Measurements from ENCODE around the gene C13orf46.

C13orf46 gene

GRCh38 chr13:113929628-113930615 is 44.0 kb downstream of the C13orf46 start:
- no peak for TF ChIP-seq BHLHE40 (IDR thresholded peaks at IDR 0.05; ENCODE audit: borderline replicate concordance)
- TF ChIP-seq ELF4 (IDR thresholded peaks at IDR 0.05) = no peak
- no peak for TF ChIP-seq ZNF384 (IDR thresholded peaks at IDR 0.05)
- TF ChIP-seq HDGF (IDR thresholded peaks at IDR 0.05; ENCODE audit: borderline replicate concordance) = no peak
- TF ChIP-seq CTBP1 (IDR thresholded peaks at IDR 0.05; ENCODE audit: borderline replicate concordance) = no peak
- no peak for TF ChIP-seq NFRKB (IDR thresholded peaks at IDR 0.05)
- no peak for TF ChIP-seq LEF1 (IDR thresholded peaks at IDR 0.05; ENCODE audit: borderline replicate concordance)
- TF ChIP-seq FOXM1 (IDR thresholded peaks at IDR 0.05; ENCODE audit: borderline replicate concordance) = no peak
- no peak for TF ChIP-seq TARDBP (IDR thresholded peaks at IDR 0.05)
- no peak for TF ChIP-seq FOXK2 (IDR thresholded peaks at IDR 0.05)
- no peak for TF ChIP-seq PKNOX1 (IDR thresholded peaks at IDR 0.05)
- TF ChIP-seq ARNT (IDR thresholded peaks at IDR 0.05) = no peak
- TF ChIP-seq SUZ12 (IDR thresholded peaks at IDR 0.05) = no peak
- TF ChIP-seq FOXA1 (IDR thresholded peaks at IDR 0.05) = no peak
- TF ChIP-seq SP1 (IDR thresholded peaks at IDR 0.05) = no peak
- no peak for TF ChIP-seq L3MBTL2 (conservative IDR thresholded peaks at IDR 0.05)
- ChIA-PET CTCF (no interaction called here), POLR2A (no interaction called here)
- DNase-seq (ENCODE audit: extremely low spot score) = no peak

DNA sequence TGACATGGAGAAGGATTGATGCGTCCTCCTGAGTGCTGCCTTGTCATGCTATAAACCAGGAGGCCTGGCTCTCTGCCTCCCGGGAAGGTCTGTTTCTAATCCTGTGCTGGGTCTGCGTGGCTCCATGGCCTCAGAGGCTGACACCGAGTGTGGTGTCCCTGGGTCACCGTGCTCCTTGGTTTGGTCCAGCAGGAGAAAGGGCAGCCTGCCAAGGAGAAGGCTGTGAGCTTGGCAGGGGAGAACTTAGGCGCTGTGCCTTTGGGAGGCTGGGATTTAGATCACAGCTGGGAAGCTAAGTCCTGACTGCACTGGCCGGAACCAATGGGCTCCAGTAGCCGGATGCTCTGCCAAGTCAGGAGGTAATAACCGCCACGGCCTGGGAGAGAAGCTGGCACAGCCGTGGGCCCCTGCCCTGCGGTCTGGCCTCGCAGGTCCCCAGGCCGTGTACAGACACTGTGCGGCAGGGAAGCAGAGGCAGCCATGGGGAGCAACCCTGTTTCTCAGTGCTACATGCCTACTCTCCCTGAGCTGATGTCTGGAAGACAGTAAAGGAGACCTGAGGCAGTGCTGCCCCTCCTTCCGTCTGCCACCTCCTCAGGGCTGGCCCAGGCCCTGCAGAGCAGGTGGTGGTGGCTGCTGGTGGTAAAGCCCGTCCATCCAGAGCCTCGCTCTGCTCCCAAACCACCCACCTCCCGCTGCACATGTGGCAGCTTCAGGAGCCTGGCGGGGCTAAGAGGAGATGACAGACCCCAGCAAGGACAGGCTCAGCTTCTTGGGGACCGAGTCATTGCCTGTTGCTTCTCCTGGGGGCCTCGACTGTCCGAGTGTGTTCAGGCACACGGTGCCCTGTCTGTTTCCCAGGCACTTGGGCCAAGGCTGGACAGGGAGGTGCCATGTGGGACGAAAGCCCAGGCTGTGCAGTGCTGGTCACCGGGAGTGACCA is 44.9 kb downstream of the C13orf46 start:
- DNase-seq (ENCODE audit: extremely low spot score) = no peak
- no peak for TF ChIP-seq BHLHE40 (IDR thresholded peaks at IDR 0.05; ENCODE audit: borderline replicate concordance)
- no peak for TF ChIP-seq FOXA1 (IDR thresholded peaks at IDR 0.05)
- no peak for TF ChIP-seq SP1 (IDR thresholded peaks at IDR 0.05)
- no peak for TF ChIP-seq CTBP1 (IDR thresholded peaks at IDR 0.05; ENCODE audit: borderline replicate concordance)
- TF ChIP-seq TARDBP (IDR thresholded peaks at IDR 0.05) = no peak
- no peak for TF ChIP-seq LEF1 (IDR thresholded peaks at IDR 0.05; ENCODE audit: borderline replicate concordance)
- TF ChIP-seq NFRKB (IDR thresholded peaks at IDR 0.05) = no peak
- TF ChIP-seq FOXK2 (IDR thresholded peaks at IDR 0.05) = no peak
- ChIA-PET POLR2A (no interaction called here), CTCF (no interaction called here)

GRCh38 chr13:113927661-113928581 is 46.0 kb downstream of the C13orf46 start:
- ChIA-PET CTCF (no interaction called here), POLR2A (no interaction called here)
- no peak for DNase-seq (ENCODE audit: extremely low spot score)
- TF ChIP-seq BHLHE40 (IDR thresholded peaks at IDR 0.05; ENCODE audit: borderline replicate concordance) = no peak
- TF ChIP-seq CTBP1 (IDR thresholded peaks at IDR 0.05; ENCODE audit: borderline replicate concordance) = no peak
- no peak for TF ChIP-seq SP1 (IDR thresholded peaks at IDR 0.05)
- no peak for TF ChIP-seq SUZ12 (IDR thresholded peaks at IDR 0.05)
- no peak for TF ChIP-seq L3MBTL2 (conservative IDR thresholded peaks at IDR 0.05)
- TF ChIP-seq FOXM1 (IDR thresholded peaks at IDR 0.05; ENCODE audit: borderline replicate concordance) = no peak
- TF ChIP-seq FOXA1 (IDR thresholded peaks at IDR 0.05) = no peak
- TF ChIP-seq ELF4 (IDR thresholded peaks at IDR 0.05) = no peak
- TF ChIP-seq ARNT (IDR thresholded peaks at IDR 0.05) = no peak
- TF ChIP-seq ZNF384 (IDR thresholded peaks at IDR 0.05) = no peak
- TF ChIP-seq TARDBP (IDR thresholded peaks at IDR 0.05) = no peak
- no peak for TF ChIP-seq NFRKB (IDR thresholded peaks at IDR 0.05)
- TF ChIP-seq LEF1 (IDR thresholded peaks at IDR 0.05; ENCODE audit: borderline replicate concordance) = no peak
- no peak for TF ChIP-seq PKNOX1 (IDR thresholded peaks at IDR 0.05)
- no peak for TF ChIP-seq FOXK2 (IDR thresholded peaks at IDR 0.05)
- no peak for TF ChIP-seq HDGF (IDR thresholded peaks at IDR 0.05; ENCODE audit: borderline replicate concordance)

GRCh38 chr13:113926951-113927660 is 46.8 kb downstream of the C13orf46 start:
- POLR2A ChIA-PET = no interaction called here
- DNase-seq (ENCODE audit: extremely low spot score) = no peak
- CTCF ChIA-PET = no interaction called here
- TF ChIP-seq LEF1 (IDR thresholded peaks at IDR 0.05; ENCODE audit: borderline replicate concordance) = no peak
- TF ChIP-seq TARDBP (IDR thresholded peaks at IDR 0.05) = no peak
- TF ChIP-seq L3MBTL2 (conservative IDR thresholded peaks at IDR 0.05) = no peak
- no peak for TF ChIP-seq FOXA1 (IDR thresholded peaks at IDR 0.05)
- no peak for TF ChIP-seq FOXK2 (IDR thresholded peaks at IDR 0.05)
- TF ChIP-seq HDGF (IDR thresholded peaks at IDR 0.05; ENCODE audit: borderline replicate concordance) = no peak
- no peak for TF ChIP-seq ZNF384 (IDR thresholded peaks at IDR 0.05)
- TF ChIP-seq BHLHE40 (IDR thresholded peaks at IDR 0.05; ENCODE audit: borderline replicate concordance) = no peak
- no peak for TF ChIP-seq ELF4 (IDR thresholded peaks at IDR 0.05)
- TF ChIP-seq NFRKB (IDR thresholded peaks at IDR 0.05) = no peak
- no peak for TF ChIP-seq PKNOX1 (IDR thresholded peaks at IDR 0.05)
- TF ChIP-seq SUZ12 (IDR thresholded peaks at IDR 0.05) = no peak
- no peak for TF ChIP-seq CTBP1 (IDR thresholded peaks at IDR 0.05; ENCODE audit: borderline replicate concordance)

Data from HEK293T (cell line).